Stimulated activated CD4-positive, alpha-beta T cell treated with anti-CD3 and anti-CD28 coated beads, Interleukin-1b, Interleukin-23, amount 100 ng/mL, for 1 hour (primary cell): ENCODE data around the gene TTLL1.
"Not testable (repeated sequence)": the region's sequence is repeated elsewhere in the genome, so short reads cannot be mapped to it uniquely, and the experiment has no call there.

ENCODE experiments used
- DNase-seq, 2 donors: peaks; one replicate each; pipeline ENCODE4 v3.0.0-alpha.2; 2020; ENCODE audit warnings: low read depth in 2 of 2

Gene TTLL1

DNA sequence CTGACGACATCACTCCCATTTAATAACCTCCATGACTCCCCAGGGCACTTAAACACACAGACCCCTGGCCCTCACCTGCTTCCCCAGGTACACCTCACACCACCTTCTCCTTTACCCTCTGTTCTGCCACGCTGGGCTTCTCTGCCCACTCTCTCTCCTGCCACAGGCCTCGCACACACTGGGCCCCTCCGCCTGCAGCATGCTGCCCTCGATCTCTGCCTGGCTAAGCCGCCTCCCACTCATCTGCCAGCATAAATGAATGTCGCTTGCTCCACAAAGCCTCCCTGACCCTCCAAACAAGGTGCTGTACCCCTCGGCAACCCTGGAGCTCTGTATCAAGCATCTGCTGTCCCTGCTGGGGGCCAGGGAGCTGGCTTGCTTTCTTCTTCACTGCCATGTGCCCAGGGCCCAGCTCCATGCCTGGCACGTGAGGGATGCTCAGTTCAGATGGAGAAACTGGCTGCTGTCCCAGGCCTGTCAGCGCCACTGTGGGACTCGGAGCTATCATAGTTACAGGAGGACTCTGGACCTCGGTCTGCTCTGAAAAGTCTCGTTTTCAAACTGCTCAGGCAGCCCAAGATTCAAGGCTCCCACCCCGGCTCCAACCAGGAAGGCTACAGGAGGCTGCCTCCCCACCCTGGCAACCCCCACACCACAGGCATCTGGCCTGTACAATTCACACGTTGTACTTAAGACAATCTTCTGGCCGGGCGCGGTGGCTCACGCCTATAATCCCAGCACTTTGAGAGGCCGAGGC is 11.9 kb downstream of the TTLL1 start:
- DNase-seq, result no peak

DNA sequence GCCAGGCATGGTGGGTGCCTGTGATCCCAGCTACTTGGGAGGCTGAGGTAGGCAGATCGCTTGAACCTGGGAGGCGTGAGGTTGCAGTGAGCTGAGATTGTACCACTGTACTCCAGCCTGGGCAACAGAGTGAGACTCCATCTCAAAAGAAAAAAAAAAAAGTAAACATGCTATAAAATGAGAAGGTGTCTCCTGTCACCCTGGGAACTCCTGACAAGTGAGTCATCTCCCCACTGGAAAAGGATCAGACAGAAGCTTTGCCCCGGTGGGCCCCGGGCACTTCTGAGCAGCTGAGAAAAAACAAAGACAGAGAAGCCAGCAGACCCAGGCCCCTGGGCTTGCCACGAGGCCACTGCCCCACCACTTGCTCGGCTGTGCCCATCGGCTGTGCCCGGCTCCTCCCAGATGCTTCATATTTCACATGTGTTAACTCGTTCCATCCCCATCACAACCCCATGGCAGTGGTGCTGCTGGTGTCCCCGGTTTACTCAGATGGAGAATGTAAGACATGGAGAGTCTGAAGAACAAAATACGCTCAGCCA is 22.3 kb downstream of the TTLL1 start:
- DNase-seq, result no peak

DNA sequence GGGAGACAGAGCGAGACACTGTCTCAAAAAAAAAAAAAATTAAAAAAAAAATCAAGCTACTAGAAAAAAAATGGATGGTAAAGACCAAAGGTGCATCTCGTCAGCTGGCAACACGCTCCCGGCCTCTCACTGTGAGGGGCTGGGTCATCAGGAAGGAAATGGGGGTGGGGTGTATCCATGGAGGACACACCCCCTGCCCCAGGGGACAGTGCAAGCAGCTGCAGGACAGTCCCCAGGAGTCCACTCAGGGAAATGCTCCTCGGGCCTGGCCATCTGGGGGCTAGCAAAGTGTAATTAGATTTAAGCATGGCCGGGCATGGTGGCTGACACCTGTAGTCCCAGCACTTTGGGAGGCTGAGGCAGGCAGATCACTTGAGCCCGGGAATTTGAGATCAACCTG is 23.1 kb downstream of the TTLL1 start:
- DNase-seq, result no peak

DNA sequence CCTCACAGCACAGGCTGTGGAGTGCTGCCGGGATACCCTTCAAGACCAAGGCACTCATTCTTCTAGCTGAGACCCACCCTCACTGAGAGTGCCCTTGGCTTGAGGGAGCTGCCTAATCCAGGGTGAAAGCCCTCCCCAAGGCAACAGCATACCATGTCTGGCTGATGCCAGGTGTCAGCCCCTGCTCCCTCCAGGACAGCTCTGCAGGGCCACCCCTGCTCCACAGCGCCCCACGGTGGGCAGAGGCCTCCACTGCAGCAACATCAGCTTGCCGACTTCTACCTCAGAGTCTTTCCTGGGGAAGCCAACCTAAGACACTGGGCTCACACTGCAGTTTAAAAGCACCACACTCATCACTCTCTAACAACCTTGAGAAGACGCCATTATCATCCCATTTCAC is 29.0 kb downstream of the TTLL1 start:
- DNase-seq, result peak in 1 of 2 donors; percentile 6

DNA sequence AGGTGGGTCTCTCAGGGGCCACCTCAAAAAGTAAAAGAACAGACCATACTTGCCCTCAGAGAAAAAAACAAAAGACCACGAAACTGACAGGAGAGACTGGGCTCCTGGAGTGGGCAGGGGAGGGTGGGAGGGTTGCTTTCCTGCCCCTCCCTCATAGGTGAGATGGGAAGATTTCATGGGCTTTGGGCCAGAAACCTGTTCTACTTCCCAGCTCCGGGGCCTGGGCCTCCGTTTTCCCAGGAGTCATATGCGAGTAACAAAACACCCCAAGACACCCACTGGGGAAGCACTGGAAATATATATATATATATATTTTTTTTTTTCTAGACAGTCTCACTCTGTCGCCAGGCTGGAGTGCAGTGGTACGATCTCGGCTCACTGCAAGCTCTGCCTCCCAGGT is 31.6 kb downstream of the TTLL1 start:
- no peak for DNase-seq

DNA sequence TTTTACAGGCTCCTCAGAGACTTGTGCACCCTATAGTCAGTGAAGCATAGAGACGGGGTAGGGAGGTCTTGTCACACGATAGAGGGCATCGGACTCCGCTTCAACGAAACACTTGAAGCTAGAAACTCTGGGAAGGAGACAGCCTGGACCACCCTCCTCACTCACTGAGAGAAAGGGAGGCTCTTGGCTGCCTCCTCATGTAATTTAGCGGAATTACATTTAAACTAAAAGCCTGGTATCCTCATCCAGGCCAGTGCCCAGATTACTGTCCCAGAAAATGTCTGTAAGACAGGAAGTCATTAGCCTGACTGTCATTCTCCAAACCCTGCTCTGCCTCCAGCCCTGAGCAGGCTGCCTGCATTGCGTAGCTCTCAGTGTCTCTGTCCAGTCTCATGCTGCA is 36.0 kb downstream of the TTLL1 start:
- DNase-seq, result no peak

DNA sequence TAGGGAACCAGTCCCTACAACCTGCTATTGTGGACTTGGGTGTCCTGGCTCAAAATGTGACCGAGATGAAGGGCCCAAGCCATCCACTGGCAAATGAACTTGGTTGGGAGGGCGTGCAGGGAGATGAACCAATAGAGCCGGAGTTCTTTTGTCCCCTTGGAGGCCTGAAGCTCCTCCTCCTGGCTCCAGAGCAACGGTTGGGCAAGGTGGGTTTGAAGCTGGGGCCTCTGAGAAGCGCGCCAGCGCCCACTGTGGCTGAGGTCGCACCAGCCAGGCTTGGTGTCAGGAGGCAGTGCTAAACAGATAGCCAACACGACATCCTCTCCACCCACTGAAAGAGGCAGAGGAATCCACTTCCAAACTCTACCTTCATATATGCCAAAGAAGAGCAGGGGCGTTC is 38.2 kb downstream of the TTLL1 start:
- DNase-seq, result no peak

DNA sequence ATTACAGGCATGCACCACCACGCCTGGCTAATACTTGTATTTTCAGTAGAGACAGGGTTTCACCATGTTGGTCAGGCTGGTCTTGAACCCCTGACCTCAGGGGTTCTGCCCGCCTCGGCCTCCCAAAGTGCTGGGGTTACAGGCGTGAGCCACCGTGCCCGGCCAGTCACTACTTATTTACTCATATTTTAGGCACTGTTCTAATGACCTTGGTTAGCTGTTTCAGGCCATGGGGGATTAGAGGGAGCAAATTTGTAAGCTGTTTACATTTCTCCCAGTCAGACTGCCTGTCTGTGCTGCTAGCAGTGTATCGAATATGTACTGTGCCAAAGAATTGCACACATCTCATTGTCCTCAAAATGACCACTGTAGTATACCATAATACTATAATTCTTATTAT is 41.6 kb downstream of the TTLL1 start:
- no peak for DNase-seq

DNA sequence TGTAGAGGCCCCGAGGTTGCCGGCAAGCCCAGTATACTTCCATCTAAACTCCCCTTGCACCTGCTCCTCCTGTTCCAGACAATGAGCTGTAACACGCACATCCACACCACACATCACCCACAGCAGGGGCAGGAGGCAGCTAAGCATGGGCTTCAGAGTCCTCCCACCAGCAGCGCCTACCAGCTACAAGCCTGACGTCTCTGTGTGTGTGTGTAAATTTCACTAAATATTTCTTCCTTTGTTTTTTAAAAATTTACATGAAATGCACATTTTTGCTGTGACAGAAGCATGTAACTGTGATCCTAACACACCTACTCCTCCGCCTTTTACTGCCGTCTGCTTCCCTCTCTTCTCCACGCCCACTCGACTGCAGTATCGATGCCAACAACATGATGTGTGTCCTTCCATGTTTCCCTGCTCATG is 44.9 kb downstream of the TTLL1 start:
- DNase-seq, result no peak

DNA sequence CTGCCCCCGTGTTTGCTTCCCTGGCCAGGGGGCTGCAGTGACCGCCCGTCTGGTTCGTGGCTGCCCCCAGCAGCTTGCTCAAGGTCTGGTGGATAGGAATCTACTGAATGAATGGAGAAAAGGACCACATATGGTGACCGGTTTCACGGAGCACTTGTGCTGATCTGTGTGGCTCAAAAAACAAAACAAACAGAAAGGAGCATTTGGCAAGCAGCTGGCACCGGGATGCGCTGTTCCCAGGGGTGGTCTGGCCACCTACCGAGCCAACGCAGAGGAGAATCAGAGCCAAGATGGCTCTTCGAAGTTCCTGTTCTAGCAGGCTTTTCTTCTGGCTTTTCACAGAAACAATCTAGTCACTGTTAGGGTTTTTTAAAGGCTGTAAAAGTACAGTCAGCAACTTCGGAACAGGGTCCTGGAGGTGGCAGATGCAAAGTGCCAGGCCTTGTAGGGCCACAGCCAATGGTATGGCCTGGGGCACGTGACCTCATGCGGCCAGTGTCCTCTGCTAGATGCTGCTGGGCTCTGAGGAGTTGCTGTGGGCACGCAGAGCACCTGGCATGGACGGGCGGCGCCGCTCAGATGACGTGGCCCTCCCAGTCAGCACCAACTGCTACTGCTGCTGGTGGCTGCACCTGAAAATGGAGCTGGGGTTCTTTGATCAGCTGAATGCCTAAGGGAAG is 47.0 kb downstream of the TTLL1 start:
- DNase-seq, result no peak

DNA sequence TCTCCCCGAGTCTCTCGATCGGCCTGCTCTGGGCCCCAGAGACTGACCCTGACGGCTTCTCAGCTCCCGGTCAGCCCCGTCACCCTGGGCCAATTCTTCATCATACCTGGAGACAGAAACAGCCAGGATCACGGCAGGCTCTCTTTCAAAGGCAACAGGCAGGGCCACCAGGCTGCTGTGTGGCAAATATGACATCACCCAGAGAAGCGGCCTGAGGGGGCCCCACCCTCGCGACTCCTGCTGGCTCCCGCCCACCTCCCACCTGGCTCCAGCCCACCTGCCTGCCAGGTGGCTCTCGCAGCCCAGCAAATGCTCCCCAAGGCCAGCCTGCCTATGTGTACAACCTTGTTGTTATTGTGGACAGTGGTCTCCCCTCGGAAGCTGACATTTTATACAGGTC is 49.4 kb downstream of the TTLL1 start:
- no peak for DNase-seq

DNA sequence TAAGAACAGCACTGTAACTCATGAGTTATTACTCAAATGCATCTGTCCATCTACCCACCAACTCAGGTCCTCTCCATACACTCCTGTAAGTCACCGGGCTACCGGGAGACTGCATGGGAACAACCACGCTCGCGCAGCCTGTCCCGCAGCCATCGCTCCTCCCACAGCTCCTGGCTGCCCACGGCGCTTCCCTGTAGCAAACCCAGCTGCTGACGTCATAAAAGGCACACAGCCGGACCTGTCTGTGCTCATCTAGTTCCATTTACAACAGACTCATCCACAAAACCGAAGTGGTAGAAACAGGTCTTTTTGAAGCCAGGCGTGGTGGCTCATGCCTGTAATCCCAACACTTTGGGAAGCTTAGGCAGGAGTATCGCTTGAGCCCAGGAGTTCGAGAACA is 50.9 kb downstream of the TTLL1 start:
- DNase-seq, result no peak

DNA sequence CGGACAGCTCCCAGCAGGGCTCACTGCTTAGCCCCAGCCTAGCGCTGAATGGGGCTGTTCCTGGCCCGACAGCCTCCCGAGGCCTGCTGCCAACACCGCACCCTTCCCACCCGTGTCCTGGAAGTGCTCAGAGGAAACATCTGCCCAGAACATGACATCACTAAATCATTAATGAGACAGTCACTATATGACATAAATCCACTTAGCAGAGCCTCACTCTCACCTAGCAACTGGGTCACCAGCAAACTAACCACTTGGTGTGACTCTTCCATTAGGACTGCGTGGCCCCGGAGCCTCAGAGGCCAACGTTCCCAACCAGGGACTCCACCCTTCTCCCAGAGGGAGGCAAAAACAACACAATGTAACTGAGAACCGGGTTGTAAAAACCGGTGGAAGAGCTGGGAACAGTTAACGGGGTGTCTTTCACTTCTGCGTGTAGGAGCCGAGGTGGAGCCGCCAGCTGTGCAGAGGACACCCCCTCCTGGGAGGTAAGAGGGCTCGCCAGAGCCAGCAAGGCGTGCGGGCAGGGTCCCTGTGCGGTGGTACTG is 52.8 kb downstream of the TTLL1 start:
- DNase-seq, result no peak

DNA sequence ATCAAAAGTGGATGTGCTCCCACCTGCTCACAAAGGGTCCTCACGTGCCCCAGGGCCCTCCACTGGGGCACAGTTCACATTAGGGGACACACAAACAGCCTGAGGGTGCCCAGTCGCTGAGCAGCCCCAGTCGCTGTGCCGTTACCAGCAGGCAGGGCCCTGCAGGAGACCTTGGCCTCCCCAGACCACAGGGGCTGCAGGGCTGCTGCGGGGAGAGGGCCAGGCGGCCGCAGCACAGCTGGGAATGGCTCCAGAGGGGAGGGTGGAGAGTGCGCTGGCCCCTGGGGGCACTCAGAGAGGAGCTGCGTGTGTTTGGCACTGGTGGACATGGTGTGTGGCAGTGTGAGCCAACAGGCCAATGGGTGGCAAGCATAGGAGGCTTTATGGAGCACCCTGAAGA is 53.9 kb downstream of the TTLL1 start:
- no peak for DNase-seq

DNA sequence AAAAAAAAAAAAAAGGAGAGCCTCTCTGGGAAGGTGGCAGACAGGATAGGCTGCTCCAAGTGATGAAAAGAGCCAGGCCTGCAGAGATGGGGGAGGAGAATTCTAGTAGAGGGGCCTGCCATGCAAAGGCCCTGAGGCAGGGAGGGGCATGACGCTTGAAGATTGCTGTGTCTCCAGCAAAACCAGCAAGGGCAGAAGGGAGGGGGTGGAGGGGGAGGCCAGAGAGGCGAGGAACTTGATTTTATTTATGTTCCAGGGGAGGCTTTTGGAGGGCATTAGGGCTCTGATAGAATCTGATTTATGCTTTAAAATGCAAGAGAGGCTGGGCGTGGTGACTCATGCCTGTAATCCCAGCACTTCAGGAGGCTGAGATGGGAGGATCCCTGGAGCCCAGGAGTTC is 57.6 kb downstream of the TTLL1 start:
- DNase-seq, result no peak

DNA sequence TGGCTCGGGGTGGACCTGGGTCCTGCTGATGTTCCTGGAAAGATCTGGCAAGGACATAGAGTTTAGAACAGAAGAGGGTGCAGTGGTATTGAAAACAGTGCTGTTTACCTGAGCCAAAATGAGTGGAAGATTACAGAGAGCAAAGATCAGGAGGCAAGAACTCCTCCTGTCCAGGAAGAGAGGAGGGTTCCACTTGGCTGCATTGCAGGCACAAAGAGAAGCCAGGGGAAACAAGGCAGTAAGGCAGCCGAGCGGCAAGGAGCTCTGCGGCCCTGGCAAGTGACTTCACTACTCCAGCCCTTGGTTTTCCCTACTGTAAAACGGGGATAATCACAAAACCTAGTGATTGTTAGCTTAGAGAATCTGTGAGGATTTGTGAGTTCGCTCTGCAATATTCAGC is 70.6 kb downstream of the TTLL1 start:
- DNase-seq, result no peak

DNA sequence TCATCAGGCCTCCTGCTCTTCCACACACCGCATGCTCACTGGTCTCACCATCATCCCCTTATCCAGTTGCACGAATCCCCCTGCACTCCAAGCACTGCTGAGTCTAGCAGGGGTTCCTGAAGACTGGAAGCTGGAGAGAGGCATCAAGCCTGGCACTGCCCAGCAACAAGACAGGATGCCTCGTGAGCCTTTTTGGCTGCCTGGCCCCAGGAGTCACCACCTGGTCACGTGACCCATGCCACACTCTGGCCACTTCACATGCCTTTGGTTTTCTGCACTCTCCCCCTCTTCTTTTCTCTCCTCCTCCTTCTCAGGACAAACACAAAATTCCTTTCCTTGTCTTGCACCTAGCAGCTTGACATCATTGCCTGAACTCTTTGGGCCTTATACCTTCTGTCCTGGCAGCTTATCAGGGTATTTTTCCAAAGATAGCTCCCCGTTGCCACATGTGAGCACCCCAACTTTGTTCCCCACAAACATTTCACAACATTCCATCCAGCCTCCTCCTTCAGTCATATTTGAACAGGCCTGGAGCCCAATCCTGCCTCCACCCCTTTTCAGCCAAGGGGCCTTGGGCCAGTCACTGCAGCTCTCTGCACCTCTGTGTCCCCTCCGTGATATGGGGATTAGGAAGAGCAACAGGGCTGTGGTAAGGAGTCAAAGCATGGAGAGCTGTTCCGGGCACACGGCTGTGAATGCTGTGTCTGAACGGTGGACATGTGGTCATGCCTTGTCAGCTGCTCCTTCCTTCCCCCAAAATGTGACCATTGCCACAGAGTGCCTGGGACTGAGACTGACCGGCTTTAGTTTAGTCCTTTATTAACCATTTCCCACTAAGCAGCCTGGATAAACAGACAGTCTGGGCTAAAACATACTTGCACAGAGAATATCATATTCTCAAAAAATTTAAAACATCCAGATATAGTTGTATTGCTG is 71.4 kb downstream of the TTLL1 start:
- no peak for DNase-seq

DNA sequence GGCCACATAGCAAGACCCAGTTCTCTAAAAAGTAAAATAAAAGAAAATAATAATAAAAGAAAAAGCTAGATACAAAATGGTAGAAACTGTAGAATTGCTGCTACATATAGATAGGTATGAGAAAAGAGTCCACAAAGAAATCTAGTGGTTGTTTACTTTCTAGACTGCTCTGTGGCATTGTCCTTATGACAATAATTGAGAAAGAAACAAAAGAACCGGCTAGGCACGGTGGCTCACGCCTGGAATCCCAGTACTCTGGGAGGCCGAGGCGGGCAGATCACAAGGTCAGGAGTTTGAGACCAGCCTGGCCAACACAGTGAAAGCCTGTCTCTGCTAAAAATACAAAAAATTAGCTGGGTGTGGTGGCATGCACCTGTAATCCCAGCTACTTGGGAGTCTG is 73.0 kb downstream of the TTLL1 start:
- DNase-seq, result not testable (repeated sequence)

DNA sequence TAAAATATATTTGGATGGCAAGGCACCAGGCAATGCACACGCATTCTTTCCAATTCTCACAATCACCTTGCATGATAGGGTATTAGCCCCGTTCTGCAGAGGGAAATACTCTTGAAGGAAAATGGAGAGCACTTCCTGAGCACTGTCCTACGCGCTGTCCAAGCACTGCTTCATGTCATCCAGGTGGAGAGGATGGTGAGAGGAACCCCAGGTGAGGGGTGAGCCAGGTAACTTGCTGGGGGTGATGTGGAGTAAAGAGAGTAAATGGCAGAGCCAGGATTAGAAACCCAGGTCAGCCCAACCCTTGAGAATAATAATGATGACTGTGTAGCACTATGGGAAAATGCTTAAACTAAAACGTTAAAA is 73.5 kb downstream of the TTLL1 start:
- DNase-seq, result no peak

DNA sequence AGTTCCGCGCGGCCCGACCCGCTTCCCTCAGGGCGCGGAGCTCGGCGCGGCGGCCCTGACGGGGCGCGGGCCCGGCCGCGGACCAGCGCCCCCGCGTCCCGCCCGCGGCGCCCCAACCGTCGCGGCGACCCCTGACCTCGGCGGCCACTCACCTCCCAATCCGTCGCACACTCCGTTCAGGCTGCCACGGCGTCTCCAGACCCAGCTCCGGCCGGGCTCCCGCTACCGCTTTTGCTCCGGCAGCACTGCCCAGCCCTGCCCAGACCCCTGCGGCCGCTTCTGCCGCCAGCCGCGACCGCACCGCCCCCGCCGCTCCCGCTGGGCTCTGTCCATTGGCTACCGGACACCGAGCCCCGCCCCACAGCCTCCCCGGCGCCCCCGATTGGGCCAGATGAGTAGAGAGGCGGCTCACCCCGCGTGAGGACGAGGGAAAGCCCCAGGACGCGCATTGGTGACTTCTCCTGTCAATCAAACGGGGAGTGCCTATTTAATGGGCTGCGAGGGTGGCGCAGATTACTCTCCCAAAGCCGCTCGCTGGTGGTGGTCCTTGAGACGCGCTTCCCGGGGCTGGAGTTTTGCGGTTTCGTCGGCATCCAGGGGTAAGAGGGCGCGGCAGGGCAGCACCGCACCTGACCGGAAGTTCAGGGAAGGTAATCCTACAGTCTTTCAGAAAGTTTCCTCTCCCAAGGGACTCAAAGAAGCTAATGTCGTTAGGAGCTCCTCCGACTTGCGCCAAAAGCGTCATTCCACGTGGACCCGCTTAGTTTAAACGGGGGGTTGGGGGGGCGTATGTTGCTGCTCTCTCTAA is 74.1 kb downstream of the TTLL1 start, which contains the start of gene PACSIN2:
Gene PACSIN2, minus strand, starts transcription at position 281 of the 808 bp plus-strand sequence. CDS start 103,069 bp downstream, outside the sequence.
- DNase-seq, result peak; percentile 97 to 99

DNA sequence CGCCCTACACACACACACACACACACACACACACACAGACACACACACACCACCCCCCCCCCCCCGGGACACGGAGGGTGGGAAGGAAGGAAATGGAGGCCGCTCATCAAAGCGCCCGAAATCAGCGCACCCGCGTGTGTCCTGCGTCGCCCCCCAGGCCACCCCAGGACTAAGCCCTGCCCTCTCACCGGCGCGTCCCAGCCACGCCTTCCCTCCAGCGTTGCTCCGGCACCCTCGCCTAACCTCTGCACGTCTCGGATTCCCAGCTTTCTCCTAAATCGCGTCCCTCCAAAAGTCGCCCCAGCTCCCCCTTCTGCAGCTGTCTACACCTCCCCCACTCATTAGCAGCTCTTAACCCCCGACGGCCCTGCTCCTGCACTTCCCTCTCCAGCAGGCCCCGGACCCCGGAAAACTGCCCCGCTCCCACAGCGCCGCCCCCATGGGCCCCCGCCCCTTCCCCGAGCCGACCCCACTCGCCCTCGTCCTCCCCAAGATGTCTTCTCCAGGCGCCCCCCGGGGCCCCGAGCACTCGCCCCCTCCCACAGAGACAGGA is 74.8 kb downstream of the TTLL1 start:
- DNase-seq, result no peak
